PC-3 (cell line): ENCODE measurements around the gene ZBTB12.

Experiments
- EZH2 ChIP-seq: fragments of 300-600 bp; sonication (generic); IDR thresholded peaks from one replicate; pipeline ENCODE4 v1.6.1; 2017; ENCODE audit warnings: antibody characterized with exemption, mild to moderate bottlenecking, low read length; ENCODE audit not compliant: unreplicated experiment
- TF ChIP-seq, protein P1 (sequence below): fragments of 300-600 bp; sonication (generic); conservative IDR thresholded peaks from 2 replicates; pipeline ENCODE4 v1.5.1; 2017; ENCODE audit warnings: antibody characterized with exemption, low read depth, mild to moderate bottlenecking, low read length

DNA sequence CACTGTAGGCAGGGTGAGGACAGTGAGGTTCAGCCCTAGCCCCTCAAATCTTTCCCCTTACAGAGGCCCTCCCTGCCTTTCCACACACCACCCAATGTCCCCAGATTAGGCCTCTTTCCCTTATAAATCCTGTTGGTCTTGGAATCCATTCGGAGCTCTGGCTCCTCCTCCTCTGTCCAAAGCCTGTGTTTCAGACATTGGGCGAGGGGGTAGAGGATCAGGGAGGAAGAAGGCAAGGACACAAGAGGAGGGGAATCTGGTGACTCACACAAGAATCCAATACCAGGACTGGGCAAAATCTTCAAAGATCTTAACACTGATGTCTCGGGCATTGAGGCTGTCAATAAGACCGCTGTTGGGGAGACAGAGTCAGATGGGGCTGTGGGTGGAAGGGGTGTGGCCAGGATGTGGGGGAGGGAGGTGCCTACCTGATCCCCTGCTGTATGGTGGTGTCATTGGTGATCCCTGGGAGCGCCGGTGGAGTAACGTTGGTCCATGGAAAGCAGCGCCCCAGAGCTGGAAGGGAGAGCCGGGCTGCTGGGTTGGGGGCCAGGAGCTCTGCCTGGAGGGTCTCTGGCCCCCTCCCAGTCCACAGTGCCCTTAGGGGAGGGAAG is 30.7 kb downstream of the ZBTB12 start:
- TF ChIP-seq, protein P1, sequence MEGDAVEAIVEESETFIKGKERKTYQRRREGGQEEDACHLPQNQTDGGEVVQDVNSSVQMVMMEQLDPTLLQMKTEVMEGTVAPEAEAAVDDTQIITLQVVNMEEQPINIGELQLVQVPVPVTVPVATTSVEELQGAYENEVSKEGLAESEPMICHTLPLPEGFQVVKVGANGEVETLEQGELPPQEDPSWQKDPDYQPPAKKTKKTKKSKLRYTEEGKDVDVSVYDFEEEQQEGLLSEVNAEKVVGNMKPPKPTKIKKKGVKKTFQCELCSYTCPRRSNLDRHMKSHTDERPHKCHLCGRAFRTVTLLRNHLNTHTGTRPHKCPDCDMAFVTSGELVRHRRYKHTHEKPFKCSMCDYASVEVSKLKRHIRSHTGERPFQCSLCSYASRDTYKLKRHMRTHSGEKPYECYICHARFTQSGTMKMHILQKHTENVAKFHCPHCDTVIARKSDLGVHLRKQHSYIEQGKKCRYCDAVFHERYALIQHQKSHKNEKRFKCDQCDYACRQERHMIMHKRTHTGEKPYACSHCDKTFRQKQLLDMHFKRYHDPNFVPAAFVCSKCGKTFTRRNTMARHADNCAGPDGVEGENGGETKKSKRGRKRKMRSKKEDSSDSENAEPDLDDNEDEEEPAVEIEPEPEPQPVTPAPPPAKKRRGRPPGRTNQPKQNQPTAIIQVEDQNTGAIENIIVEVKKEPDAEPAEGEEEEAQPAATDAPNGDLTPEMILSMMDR: no peak
- TF ChIP-seq EZH2: no peak
